Limb (tissue), 2 donors: ENCODE measurements around the gene RIBC1.
"Not testable (repeated sequence)": the region's sequence is repeated elsewhere in the genome, so short reads cannot be mapped to it uniquely, and the experiment has no call there.

ENCODE experiments used
- DNase-seq, 2 donors: peaks; one replicate each; pipeline ENCODE4 v3.0.0-alpha.2; 2016; ENCODE audit errors: extremely low spot score in 2 of 2

RIBC1 gene

GRCh38 chrX:53422861-53423306 lies at the start of gene RIBC1:
Gene RIBC1 (plus strand): TSS chrX:53422873. CDS start chrX:53426277, 3,404 bp downstream.
- peak in 1 of 2 donors; percentile 1 for DNase-seq

- no peak for DNase-seq
These were observed 49.4 kb upstream of the RIBC1 start for GRCh38 chrX:53373307-53373706.

- no peak for DNase-seq
These were observed 48.4 kb upstream of the RIBC1 start for GRCh38 chrX:53374222-53374820.

DNA sequence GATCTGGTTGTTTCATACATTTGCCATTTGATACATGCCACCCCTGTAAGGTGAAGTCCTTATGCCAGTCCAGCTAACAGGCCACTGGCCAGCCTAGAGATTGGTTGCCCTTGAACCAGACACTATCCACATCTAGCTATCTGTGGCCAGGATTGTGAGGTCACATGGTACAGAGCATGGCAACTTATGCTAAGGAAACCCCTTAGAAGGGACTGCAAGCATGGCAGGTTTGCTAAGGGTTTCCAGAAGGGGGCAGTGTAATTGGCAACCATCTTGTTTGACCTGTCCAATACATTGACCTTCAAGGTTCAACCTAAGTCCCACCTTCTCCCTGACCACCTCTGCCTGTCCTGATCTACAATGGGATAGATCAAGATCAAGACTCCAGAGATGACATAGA lies 47.8 kb upstream of the RIBC1 start:
- no peak for DNase-seq

DNA sequence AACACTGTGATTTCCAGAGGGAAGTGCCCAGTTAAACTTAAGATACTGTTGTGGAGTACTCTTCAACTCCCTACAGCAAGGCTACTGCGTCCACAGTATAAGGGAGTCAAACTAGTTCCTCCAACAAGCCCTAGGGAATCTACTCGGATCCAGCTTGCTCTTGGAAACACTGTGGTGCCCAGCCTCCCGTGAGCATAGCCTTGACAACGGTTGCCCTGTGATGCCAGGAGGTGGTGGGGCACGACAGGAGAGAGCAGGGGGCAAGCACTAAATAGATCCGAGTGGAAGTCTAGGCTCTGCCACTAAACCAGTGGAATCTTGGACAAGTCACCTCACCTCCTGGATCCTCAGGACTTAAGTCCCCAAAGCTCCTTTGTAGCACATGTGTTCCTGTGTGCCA lies 45.8 kb upstream of the RIBC1 start:
- DNase-seq: no peak

- no peak for DNase-seq
These were observed 45.2 kb upstream of the RIBC1 start for GRCh38 chrX:53377464-53377863.

DNA sequence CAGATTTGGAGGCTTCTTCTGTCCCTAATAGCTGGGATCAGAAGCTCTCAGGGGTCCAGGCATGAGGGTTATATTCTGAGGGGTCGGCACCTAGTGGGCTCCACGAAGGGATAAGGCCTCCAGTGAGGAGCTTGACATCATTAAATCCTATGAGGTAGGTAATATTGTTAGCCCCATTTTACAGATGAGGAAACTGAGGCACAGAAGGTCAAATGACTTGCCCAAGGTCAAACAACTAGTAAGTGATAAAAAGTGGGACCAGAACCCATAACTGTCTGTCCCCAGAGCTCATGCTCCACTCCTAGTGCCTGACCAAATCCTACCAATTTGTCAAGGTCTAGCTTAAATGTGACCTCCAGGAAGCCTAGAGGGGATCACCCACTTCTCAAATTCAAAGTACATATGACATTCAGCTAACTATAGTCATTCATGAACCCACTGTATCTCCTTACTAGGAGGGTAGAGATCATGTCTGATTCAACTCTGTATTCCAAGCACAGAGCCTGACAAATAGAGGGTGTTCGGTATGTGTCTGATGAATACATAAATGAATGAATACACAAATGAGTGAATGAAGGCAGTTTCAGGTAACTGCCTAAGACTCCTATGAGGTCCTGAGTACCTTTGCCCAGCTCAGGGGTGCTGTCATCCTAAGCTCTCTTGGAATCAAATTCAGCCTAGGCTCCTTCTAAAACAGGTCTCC lies 43.5 kb upstream of the RIBC1 start:
- DNase-seq: no peak

- DNase-seq: no peak
These were observed 42.9 kb upstream of the RIBC1 start for GRCh38 chrX:53379747-53380146.

DNA sequence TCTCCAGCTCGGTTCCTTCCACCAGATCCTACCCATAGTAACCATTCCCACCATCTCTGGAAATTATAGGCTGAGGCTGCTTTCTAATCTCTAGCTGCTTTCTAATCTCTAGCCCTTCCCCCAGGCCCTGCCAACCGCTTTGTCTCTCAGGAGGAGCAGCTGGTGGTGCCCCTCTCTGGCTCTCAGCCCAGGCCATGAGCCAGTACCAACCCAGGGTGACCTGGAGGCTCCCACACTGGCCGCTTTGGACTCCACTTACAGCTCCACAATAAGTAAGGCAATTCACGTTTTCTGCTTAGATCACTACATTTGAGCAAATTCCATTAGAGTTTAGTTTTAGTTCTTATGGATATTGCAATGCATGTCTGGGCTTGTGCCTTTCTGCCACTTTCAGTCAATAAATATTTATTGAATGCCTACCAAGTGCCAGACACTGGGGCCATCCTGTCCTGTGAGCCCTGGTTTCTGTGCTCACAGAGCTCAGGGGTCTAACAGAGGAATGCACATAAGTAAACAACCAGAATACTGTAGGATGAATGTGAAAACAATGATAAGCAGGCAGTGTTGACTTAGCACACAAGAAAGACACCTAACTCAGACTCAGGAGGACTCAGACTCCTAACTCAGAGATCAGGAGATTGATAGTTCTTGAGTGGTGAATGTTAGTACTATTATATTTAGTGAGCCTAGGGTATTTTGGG lies 39.1 kb upstream of the RIBC1 start:
- no peak for DNase-seq

DNA sequence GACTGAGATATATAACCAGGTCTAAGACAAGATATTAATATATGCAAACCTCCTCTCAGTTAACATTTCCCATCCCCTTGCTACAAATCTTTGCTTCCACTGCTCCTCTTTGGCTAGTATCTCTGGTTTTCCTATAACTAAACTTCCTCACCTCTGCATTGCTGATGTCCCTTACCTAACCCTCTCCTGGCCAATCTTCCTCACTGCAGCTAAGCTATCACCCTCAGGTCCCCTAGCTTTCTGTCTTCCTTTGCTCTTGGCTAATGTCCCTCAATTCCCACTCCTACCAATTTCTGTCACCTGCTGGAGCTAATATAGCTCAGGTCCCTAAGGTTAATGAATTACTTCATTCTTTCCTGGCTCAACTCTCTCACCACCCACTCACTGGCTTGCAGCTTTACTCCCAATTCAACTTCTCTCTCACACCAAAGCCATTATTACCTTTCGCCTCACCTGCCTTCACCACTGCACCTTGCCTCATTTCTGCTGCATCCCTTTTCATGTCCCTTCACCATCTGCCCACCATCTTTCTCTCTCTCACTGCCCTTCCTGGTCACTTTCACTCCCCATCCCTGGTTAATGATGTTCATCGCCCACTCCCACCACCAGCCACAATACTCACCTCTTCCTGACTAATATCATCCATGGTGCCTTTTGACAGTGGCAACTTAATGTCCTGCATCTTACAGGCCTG lies 26.9 kb upstream of the RIBC1 start:
- DNase-seq: no peak

DNA sequence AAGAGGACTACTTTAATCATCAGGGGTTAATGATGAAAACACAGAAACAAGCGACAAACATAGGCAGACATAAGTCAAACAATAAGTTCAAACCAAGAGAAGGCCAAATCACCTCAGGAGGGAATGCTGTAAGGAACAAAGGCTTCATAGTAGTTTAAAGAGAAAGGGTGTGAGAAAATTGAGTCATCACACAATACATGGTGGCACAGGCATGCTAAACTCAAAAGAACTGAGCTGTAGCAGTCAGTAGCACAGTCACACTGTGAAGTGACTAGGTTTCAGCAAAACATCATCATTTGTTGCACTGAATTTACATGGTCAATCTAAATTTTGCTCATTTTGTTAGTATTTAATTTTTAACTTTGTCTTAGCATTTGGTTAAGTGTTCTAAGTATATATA lies 24.5 kb upstream of the RIBC1 start:
- no peak for DNase-seq

- no peak for DNase-seq
These were observed 19.1 kb upstream of the RIBC1 start for GRCh38 chrX:53403535-53403934.

DNA sequence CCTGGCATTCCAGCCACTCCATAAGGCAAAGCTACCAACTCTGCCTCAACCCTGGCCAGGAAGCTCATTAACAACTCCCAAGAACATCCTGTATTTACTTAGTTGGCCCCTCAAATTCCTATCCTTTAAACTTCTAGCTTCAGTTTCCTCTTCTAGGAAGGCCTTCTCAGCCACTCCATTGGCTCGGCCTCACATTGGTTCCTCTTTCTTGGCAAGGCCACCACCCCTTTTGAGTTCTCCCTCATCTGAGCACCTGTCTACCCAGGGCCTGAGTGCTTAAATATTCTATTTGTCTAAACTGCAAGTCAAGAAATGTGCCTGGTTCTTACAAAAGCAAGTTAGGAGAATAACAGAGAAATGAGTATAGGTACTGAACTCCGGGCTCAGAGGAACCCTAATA lies 10.2 kb upstream of the RIBC1 start:
- DNase-seq: no peak

DNA sequence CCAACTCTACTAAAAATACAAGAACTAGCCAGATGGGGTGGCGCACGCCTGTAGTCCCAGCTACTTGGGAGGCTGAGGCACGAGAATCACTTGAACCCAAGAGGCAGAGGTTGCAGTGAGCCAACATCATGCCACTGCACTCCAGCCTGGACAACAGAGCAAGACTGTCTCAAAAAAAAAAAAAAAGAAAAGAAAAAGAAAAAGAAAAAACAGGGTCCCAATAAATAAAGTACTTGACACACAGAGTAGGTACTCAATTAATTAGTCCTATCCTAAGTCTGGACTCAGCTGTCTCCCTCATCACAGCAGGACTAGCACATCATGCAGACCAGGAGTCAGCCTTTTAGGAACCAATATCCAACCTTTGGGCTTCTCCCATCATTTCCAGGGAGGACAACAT lies 2.3 kb upstream of the RIBC1 start:
- not testable (repeated sequence) for DNase-seq

GRCh38 chrX:53421125-53421524 lies 1.5 kb upstream of the RIBC1 start:
- DNase-seq: no peak

GRCh38 chrX:53421772-53422085 lies 944 bp upstream of the RIBC1 start:
- DNase-seq: no peak

- DNase-seq: peak; percentile 91 to 96
These were observed 400 bp upstream of the RIBC1 start, which contains the start of gene SMC1A for GRCh38 chrX:53422086-53422860. Gene SMC1A (minus strand): TSS chrX:53422654. CDS start chrX:53422600, 54 bp downstream.

GRCh38 chrX:53429755-53430154 lies 7.1 kb downstream of the RIBC1 start:
- no peak for DNase-seq

GRCh38 chrX:53430231-53430630 lies 7.6 kb downstream of the RIBC1 start:
- no peak for DNase-seq

GRCh38 chrX:53433651-53434639 lies 11.3 kb downstream of the RIBC1 start, which contains the start of gene HSD17B10:
Gene HSD17B10 (minus strand): TSS chrX:53434370. CDS start chrX:53434345, 25 bp downstream.
- DNase-seq: peak; percentile 85 to 89
